HEK293 (cell line): ENCODE measurements around the gene WDR86.

Experiments
- CTCF ChIA-PET: fragments of 350-600 bp; formaldehyde crosslinking; extraction: SDS; loops from one replicate; lab custom pipeline; 2021; ENCODE audit warnings: antibody characterized with exemption; lab: Yijun Ruan, JAX
- POLR2A ChIA-PET: fragments of 300-600 bp; formaldehyde crosslinking; extraction: SDS; loops from one replicate; lab custom pipeline; 2020; ENCODE audit warnings: antibody characterized with exemption, inconsistent platforms; lab: Yijun Ruan, JAX
- H3K27ac ChIP-seq: fragments of 200-500 bp; sonication (Bioruptor generic); 2 replicates; pipeline ENCODE4 v1.5.1; 2014; ENCODE audit warnings: low read depth, low read length, control low read depth, inconsistent platforms; ENCODE audit errors: extremely low read depth
- H3K36me3 ChIP-seq, 2 experiments: fragments of 200-500 bp in 1 of 2; sonication (Bioruptor generic) in 1 of 2; 1 replicate in 1 of 2; 2 replicates in 1 of 2; pipeline ENCODE4 v1.5.1; 2014 to 2017; ENCODE audit warnings: inconsistent platforms in 2 of 2, low read length in 2 of 2; ENCODE audit not compliant: control insufficient read depth in 2 of 2, insufficient read depth in 1 of 2
- H3K4me1 ChIP-seq: fragments of 200-500 bp; sonication (Bioruptor generic); 2 replicates; pipeline ENCODE4 v1.5.1; 2014; ENCODE audit warnings: mild to moderate bottlenecking, low read length, inconsistent platforms; ENCODE audit not compliant: control insufficient read depth, insufficient read depth
- H3K4me3 ChIP-seq: 2 replicates; pipeline ENCODE4 v1.5.1; 2011; ENCODE audit warnings: low read depth, mild to moderate bottlenecking, control low read depth, low read length, moderate library complexity
- H3K9me3 ChIP-seq: fragments of 200-500 bp; sonication (Bioruptor generic); 2 replicates; pipeline ENCODE4 v1.5.1; 2014; ENCODE audit warnings: low read depth, low read length, inconsistent platforms; ENCODE audit not compliant: control insufficient read depth, insufficient read depth
- HOXD13 ChIP-seq: sonication (generic); formaldehyde crosslinking; IDR thresholded peaks from 2 replicates; pipeline ENCODE4 v1.8.0; 2022; ENCODE audit warnings: missing genetic modification reagents, borderline replicate concordance
- KLF9 ChIP-seq: fragments of 450-650 bp; formaldehyde crosslinking; IDR thresholded peaks from 2 replicates; pipeline ENCODE4 v1.5.1; 2016; ENCODE audit warnings: missing biosample characterization, missing genetic modification characterization, low read depth
- PRDM4 ChIP-seq: fragments of 450-650 bp; formaldehyde crosslinking; IDR thresholded peaks from 2 replicates; pipeline ENCODE4 v1.5.1; 2017; ENCODE audit warnings: missing biosample characterization, missing genetic modification characterization
- REST ChIP-seq: fragments of 450-650 bp; formaldehyde crosslinking; IDR thresholded peaks from 2 replicates; pipeline ENCODE4 v1.5.1; 2016; ENCODE audit warnings: missing biosample characterization, missing genetic modification characterization
- ZBTB6 ChIP-seq: fragments of 450-650 bp; formaldehyde crosslinking; IDR thresholded peaks from 2 replicates; pipeline ENCODE4 v1.5.1; 2017; ENCODE audit warnings: missing biosample characterization, missing genetic modification characterization
- ZNF223 ChIP-seq: fragments of 450-650 bp; formaldehyde crosslinking; IDR thresholded peaks from 2 replicates; pipeline ENCODE4 v1.5.1; 2016; ENCODE audit warnings: missing biosample characterization, missing genetic modification characterization
- ZNF324 ChIP-seq: fragments of 450-650 bp; formaldehyde crosslinking; IDR thresholded peaks from 2 replicates; pipeline ENCODE4 v1.5.1; 2016; ENCODE audit warnings: missing biosample characterization, missing genetic modification characterization
- ZNF48 ChIP-seq: fragments of 450-650 bp; formaldehyde crosslinking; IDR thresholded peaks from 2 replicates; pipeline ENCODE4 v1.5.1; 2016; ENCODE audit warnings: missing biosample characterization, missing genetic modification characterization
- ZNF488 ChIP-seq: fragments of 450-650 bp; formaldehyde crosslinking; IDR thresholded peaks from 2 replicates; pipeline ENCODE4 v1.5.1; 2016; ENCODE audit warnings: missing biosample characterization, missing genetic modification characterization
- ZNF514 ChIP-seq: fragments of 450-650 bp; formaldehyde crosslinking; IDR thresholded peaks from 2 replicates; pipeline ENCODE4 v1.5.1; 2016; ENCODE audit warnings: missing biosample characterization, missing genetic modification characterization
- ZNF596 ChIP-seq: fragments of 450-650 bp; IDR thresholded peaks from 2 replicates; pipeline ENCODE4 v1.5.0; 2018; ENCODE audit warnings: missing biosample characterization, mild to moderate bottlenecking, missing genetic modification characterization, moderate library complexity
- ZNF626 ChIP-seq: fragments of 450-650 bp; sonication (Bioruptor Pico); formaldehyde crosslinking; IDR thresholded peaks from 2 replicates; pipeline ENCODE4 v1.5.1; 2018; ENCODE audit warnings: missing biosample characterization, missing genetic modification characterization, inconsistent platforms
- ZNF664 ChIP-seq: fragments of 450-650 bp; formaldehyde crosslinking; IDR thresholded peaks from 2 replicates; pipeline ENCODE4 v1.5.1; 2016; ENCODE audit warnings: missing biosample characterization, missing genetic modification characterization
- ZNF768 ChIP-seq: fragments of 450-650 bp; formaldehyde crosslinking; IDR thresholded peaks from 2 replicates; pipeline ENCODE4 v1.5.1; 2018; ENCODE audit warnings: missing biosample characterization, mild to moderate bottlenecking, missing genetic modification characterization
- ZNF830 ChIP-seq: fragments of 450-650 bp; IDR thresholded peaks from 2 replicates; pipeline ENCODE4 v1.5.0; 2018; ENCODE audit warnings: missing biosample characterization, missing genetic modification characterization, low read depth, mild to moderate bottlenecking, moderate library complexity
- TF ChIP-seq, protein P1 (sequence below): fragments of 450-650 bp; formaldehyde crosslinking; IDR thresholded peaks from 2 replicates; pipeline ENCODE4 v1.5.1; 2016; ENCODE audit warnings: missing biosample characterization, missing genetic modification characterization

WDR86 gene

GRCh38 chr7:151404216-151405011 lies 5.4 kb downstream of the WDR86 start:
- H3K4me3 ChIP-seq: no peak overlapping the region
- H3K9me3 ChIP-seq: no peaks in the 10 kb centered on the region
- no peak overlapping the region for H3K27ac ChIP-seq
- no peaks in the 10 kb centered on the region for H3K4me1 ChIP-seq
- no peaks in the 10 kb centered on the region for H3K36me3 ChIP-seq
- ChIA-PET POLR2A (no interaction called here), CTCF (no interaction called here)
- TF ChIP-seq REST: no peak
- TF ChIP-seq ZNF626: no peak
- no peak for TF ChIP-seq ZNF514
- TF ChIP-seq HOXD13: no peak
- TF ChIP-seq ZNF768 (tag by site-specific recombination): no peak
- TF ChIP-seq ZNF223 (tag by site-specific recombination): peak; percentile 64; the same call in 1 of the 2 replicates
- TF ChIP-seq ZNF488 (tag by site-specific recombination): no peak
- no peak for TF ChIP-seq KLF9
- TF ChIP-seq ZBTB6 (tag by site-specific recombination): no peak
- TF ChIP-seq ZNF596 (tag by site-specific recombination): no peak
- TF ChIP-seq PRDM4 (tag by site-specific recombination): peak; percentile 68; the same call in 1 of the 2 replicates
- no peak for TF ChIP-seq ZNF664
- TF ChIP-seq ZNF48 (tag by site-specific recombination): no peak
- TF ChIP-seq, protein P1, sequence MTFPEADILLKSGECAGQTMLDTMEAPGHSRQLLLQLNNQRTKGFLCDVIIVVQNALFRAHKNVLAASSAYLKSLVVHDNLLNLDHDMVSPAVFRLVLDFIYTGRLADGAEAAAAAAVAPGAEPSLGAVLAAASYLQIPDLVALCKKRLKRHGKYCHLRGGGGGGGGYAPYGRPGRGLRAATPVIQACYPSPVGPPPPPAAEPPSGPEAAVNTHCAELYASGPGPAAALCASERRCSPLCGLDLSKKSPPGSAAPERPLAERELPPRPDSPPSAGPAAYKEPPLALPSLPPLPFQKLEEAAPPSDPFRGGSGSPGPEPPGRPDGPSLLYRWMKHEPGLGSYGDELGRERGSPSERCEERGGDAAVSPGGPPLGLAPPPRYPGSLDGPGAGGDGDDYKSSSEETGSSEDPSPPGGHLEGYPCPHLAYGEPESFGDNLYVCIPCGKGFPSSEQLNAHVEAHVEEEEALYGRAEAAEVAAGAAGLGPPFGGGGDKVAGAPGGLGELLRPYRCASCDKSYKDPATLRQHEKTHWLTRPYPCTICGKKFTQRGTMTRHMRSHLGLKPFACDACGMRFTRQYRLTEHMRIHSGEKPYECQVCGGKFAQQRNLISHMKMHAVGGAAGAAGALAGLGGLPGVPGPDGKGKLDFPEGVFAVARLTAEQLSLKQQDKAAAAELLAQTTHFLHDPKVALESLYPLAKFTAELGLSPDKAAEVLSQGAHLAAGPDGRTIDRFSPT (tag by site-specific recombination): 0 out of 2 replicates have a peak, but pooled peaks have one; percentile 28

GRCh38 chr7:151403764-151404163 lies 6.1 kb downstream of the WDR86 start:
- TF ChIP-seq ZNF324 (tag by site-specific recombination): no peak
- TF ChIP-seq ZNF830 (tag by site-specific recombination): no peak
- TF ChIP-seq, all 188 proteins: peak for 0
- ChIA-PET CTCF (no interaction called here), POLR2A (no interaction called here)
- H3K4me3 ChIP-seq: no peak overlapping the region
- H3K9me3 ChIP-seq: no peaks in the 10 kb centered on the region
- no peaks in the 10 kb centered on the region for H3K4me1 ChIP-seq
- H3K27ac ChIP-seq: no peak overlapping the region
- no peaks in the 10 kb centered on the region for H3K36me3 ChIP-seq
